GM23338 (cell line): Measurements from ENCODE around the gene WDR41.

Source experiments
- CREB1 ChIP-seq: fragments of 250-450 bp; sonication (Bioruptor Pico); IDR thresholded peaks from 2 replicates; pipeline ENCODE4 v1.5.0; 2020; ENCODE audit warnings: low read depth, mild to moderate bottlenecking, moderate library complexity
- EZH2 ChIP-seq: fragments of 200-600 bp; sonication (generic); IDR thresholded peaks from one replicate; pipeline ENCODE4 v1.8.0; 2017; ENCODE audit warnings: antibody characterized with exemption, mild to moderate bottlenecking, low read depth; ENCODE audit not compliant: unreplicated experiment
- EZH2phosphoT487 ChIP-seq: fragments of 200-600 bp; sonication (generic); IDR thresholded peaks from one replicate; pipeline ENCODE4 v1.8.1; 2018; ENCODE audit warnings: antibody characterized with exemption; ENCODE audit not compliant: unreplicated experiment
- JUNB ChIP-seq: IDR thresholded peaks from one replicate; pipeline ENCODE4 v1.6.1; 2016; ENCODE audit warnings: antibody characterized with exemption; ENCODE audit not compliant: unreplicated experiment
- NANOG ChIP-seq: IDR thresholded peaks from 2 replicates; pipeline ENCODE4 v1.6.1; 2016; ENCODE audit warnings: antibody characterized with exemption, borderline replicate concordance
- POLR2AphosphoS5 ChIP-seq: IDR thresholded peaks from 2 replicates; pipeline ENCODE4 v1.6.1; 2016; ENCODE audit warnings: antibody characterized with exemption, low read depth
- STAT1 ChIP-seq: IDR thresholded peaks from one replicate; pipeline ENCODE4 v1.6.1; 2016; ENCODE audit warnings: antibody characterized with exemption; ENCODE audit not compliant: unreplicated experiment
- ZNF331 ChIP-seq: fragments of 250-450 bp; sonication (Bioruptor Pico); IDR thresholded peaks from 2 replicates; pipeline ENCODE4 v1.5.0; 2020; ENCODE audit warnings: low read depth, mild to moderate bottlenecking, moderate library complexity
- ZNF462 ChIP-seq: fragments of 250-450 bp; sonication (Bioruptor Pico); IDR thresholded peaks from 2 replicates; pipeline ENCODE4 v1.5.0; 2020; ENCODE audit warnings: mild to moderate bottlenecking, moderate library complexity
- TF ChIP-seq, protein P1 (sequence below), 2 experiments: fragments of 200-600 bp in 1 of 2; sonication (generic) in 1 of 2; conservative IDR thresholded peaks; 2 replicates each; pipeline versions ENCODE4 v1.5.1 to v1.6.1; 2016 to 2017; ENCODE audit warnings: antibody characterized with exemption in 2 of 2, low read depth in 2 of 2, mild to moderate bottlenecking in 2 of 2, moderate library complexity in 1 of 2
- TF ChIP-seq, protein P2 (sequence below): IDR thresholded peaks from 2 replicates; pipeline ENCODE4 v1.6.1; 2016; ENCODE audit warnings: antibody characterized with exemption
- TF ChIP-seq, protein P3 (sequence below): IDR thresholded peaks from one replicate; pipeline ENCODE4 v1.6.1; 2018; ENCODE audit warnings: antibody characterized with exemption; ENCODE audit not compliant: unreplicated experiment

GRCh38 chr5:77396017-77396416 is 96.1 kb downstream of the WDR41 start:
- TF ChIP-seq, protein P1, sequence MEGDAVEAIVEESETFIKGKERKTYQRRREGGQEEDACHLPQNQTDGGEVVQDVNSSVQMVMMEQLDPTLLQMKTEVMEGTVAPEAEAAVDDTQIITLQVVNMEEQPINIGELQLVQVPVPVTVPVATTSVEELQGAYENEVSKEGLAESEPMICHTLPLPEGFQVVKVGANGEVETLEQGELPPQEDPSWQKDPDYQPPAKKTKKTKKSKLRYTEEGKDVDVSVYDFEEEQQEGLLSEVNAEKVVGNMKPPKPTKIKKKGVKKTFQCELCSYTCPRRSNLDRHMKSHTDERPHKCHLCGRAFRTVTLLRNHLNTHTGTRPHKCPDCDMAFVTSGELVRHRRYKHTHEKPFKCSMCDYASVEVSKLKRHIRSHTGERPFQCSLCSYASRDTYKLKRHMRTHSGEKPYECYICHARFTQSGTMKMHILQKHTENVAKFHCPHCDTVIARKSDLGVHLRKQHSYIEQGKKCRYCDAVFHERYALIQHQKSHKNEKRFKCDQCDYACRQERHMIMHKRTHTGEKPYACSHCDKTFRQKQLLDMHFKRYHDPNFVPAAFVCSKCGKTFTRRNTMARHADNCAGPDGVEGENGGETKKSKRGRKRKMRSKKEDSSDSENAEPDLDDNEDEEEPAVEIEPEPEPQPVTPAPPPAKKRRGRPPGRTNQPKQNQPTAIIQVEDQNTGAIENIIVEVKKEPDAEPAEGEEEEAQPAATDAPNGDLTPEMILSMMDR (conservative IDR thresholded peaks at IDR 0.05; ENCODE audit: low read depth in 2 of 2): no peak
- TF ChIP-seq STAT1: no peak
- no peak for TF ChIP-seq ZNF462
- no peak for TF ChIP-seq POLR2AphosphoS5
- TF ChIP-seq ZNF331 (CRISPR knock-in tag): no peak
- TF ChIP-seq EZH2: no peak
- no peak for TF ChIP-seq JUNB
- TF ChIP-seq, protein P2, sequence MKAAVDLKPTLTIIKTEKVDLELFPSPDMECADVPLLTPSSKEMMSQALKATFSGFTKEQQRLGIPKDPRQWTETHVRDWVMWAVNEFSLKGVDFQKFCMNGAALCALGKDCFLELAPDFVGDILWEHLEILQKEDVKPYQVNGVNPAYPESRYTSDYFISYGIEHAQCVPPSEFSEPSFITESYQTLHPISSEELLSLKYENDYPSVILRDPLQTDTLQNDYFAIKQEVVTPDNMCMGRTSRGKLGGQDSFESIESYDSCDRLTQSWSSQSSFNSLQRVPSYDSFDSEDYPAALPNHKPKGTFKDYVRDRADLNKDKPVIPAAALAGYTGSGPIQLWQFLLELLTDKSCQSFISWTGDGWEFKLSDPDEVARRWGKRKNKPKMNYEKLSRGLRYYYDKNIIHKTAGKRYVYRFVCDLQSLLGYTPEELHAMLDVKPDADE: no peak
- no peak for TF ChIP-seq NANOG
- no peak for TF ChIP-seq CREB1 (CRISPR knock-in tag)
- TF ChIP-seq, protein P3, sequence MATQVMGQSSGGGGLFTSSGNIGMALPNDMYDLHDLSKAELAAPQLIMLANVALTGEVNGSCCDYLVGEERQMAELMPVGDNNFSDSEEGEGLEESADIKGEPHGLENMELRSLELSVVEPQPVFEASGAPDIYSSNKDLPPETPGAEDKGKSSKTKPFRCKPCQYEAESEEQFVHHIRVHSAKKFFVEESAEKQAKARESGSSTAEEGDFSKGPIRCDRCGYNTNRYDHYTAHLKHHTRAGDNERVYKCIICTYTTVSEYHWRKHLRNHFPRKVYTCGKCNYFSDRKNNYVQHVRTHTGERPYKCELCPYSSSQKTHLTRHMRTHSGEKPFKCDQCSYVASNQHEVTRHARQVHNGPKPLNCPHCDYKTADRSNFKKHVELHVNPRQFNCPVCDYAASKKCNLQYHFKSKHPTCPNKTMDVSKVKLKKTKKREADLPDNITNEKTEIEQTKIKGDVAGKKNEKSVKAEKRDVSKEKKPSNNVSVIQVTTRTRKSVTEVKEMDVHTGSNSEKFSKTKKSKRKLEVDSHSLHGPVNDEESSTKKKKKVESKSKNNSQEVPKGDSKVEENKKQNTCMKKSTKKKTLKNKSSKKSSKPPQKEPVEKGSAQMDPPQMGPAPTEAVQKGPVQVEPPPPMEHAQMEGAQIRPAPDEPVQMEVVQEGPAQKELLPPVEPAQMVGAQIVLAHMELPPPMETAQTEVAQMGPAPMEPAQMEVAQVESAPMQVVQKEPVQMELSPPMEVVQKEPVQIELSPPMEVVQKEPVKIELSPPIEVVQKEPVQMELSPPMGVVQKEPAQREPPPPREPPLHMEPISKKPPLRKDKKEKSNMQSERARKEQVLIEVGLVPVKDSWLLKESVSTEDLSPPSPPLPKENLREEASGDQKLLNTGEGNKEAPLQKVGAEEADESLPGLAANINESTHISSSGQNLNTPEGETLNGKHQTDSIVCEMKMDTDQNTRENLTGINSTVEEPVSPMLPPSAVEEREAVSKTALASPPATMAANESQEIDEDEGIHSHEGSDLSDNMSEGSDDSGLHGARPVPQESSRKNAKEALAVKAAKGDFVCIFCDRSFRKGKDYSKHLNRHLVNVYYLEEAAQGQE: no peak
- no peak for TF ChIP-seq EZH2phosphoT487
